GM12875 (cell line): Measurements from ENCODE around the gene BRD4.
"Not testable (repeated sequence)": the region's sequence is repeated elsewhere in the genome, so short reads cannot be mapped to it uniquely, and the experiment has no call there.

Source experiments
- H3K4me3 ChIP-seq: one replicate; pipeline ENCODE4 v1.5.1; 2011; ENCODE audit warnings: low read depth, low read length, control low read depth
- CTCF ChIP-seq: IDR thresholded peaks from 2 replicates; pipeline ENCODE4 v1.5.1; 2011; ENCODE audit warnings: low read depth, mild to moderate bottlenecking, control low read depth, inconsistent platforms, low read length, moderate library complexity, borderline replicate concordance; ENCODE audit not compliant: insufficient read depth

BRD4 gene

GRCh38 chr19:15369594-15369891 lies 37.2 kb upstream of the BRD4 start:
- H3K4me3 ChIP-seq = no peak overlapping the region
- TF ChIP-seq CTCF = no peak

- H3K4me3 ChIP-seq = no peak overlapping the region
- no peak for TF ChIP-seq CTCF
Measured at GRCh38 chr19:15368798-15369593, 36.7 kb upstream of the BRD4 start.

GRCh38 chr19:15368051-15368632 lies 35.8 kb upstream of the BRD4 start:
- H3K4me3 ChIP-seq = no peak overlapping the region
- no peak for TF ChIP-seq CTCF

- no peak overlapping the region for H3K4me3 ChIP-seq
- TF ChIP-seq CTCF = no peak
Measured at GRCh38 chr19:15367439-15367838, 35.1 kb upstream of the BRD4 start.

- no peak overlapping the region for H3K4me3 ChIP-seq
- no peak for TF ChIP-seq CTCF
Measured at GRCh38 chr19:15365264-15365663, 32.9 kb upstream of the BRD4 start.

- not testable (repeated sequence) for H3K4me3 ChIP-seq
Measured at GRCh38 chr19:15363791-15364190, 31.5 kb upstream of the BRD4 start.

GRCh38 chr19:15363048-15363447 lies 30.7 kb upstream of the BRD4 start:
- H3K4me3 ChIP-seq = not testable (repeated sequence)

- H3K4me3 ChIP-seq = not testable (repeated sequence)
Measured at GRCh38 chr19:15360015-15360414, 27.7 kb upstream of the BRD4 start.

- no peak for TF ChIP-seq CTCF
- no peak overlapping the region for H3K4me3 ChIP-seq
Measured at GRCh38 chr19:15358918-15359317, 26.6 kb upstream of the BRD4 start.
